ENCODE results near the gene SPTBN1. TPM values are rescaled to one million over a fixed set of nuclear protein-coding genes. Genes with fewer than 3 reads are reported as not detected.

The SPTBN1 gene
- total and polyA plus RNA-seq, 9 of the 15 experiments (the other 6 are each of a cell fraction or from before 2014, with no cell fraction given) = 8.9 to 66.8 (median 31.4) TPM

- POLR2A ChIA-PET = interaction anchor here (0.9 to 1.1 kb wide), 3 partner anchors 10 to 634 kb away, joined by 3 read pairs; no protein-coding TSS in a partner anchor
- CTCF ChIA-PET (ENCODE audit: low intra/inter-chr PET ratio) = no interaction called here
- H3K4me1 ChIP-seq (replicated peaks in 1 of 2; ENCODE audit: control insufficient read depth in 2 of 2, insufficient read depth in 2 of 2, low read length in 2 of 2) = peaks cover 22 to 56% of the 10 kb centered on the region in 2 experiments
- TF ChIP-seq HMBOX1 (IDR thresholded peaks at IDR 0.05) (peak; percentile 91), PKNOX1 (IDR thresholded peaks at IDR 0.05) (0 out of 2 replicates have a peak, but pooled peaks have one; percentile 24), SMARCA4 (IDR thresholded peaks at IDR 0.05) (no peak)
- H3K9ac ChIP-seq (ENCODE audit: insufficient read depth in 1 of 2, low read depth in 2 of 2, low read length in 2 of 2) = no peak overlapping the region
- no peaks in the 10 kb centered on the region for H3K9me1 ChIP-seq (ENCODE audit: control insufficient read depth, insufficient read depth, low read length)
- DNase-seq (ENCODE audit: extremely low read depth in 1 of 4, low spot score in 3 of 4) (no peak), FAIRE-seq (no peak), ATAC-seq (no peak)
- H4K20me1 ChIP-seq (replicated peaks; ENCODE audit: control insufficient read depth, insufficient read depth, low read length) = no peaks in the 10 kb centered on the region
- no peaks in the 10 kb centered on the region for H3K9me3 ChIP-seq (replicated peaks; ENCODE audit: control insufficient read depth, insufficient read depth, low read depth, low read length)
- peaks cover 13% of the 10 kb centered on the region; the same call in 1 of the 3 replicates for H3K36me3 ChIP-seq (ENCODE audit: control insufficient read depth, insufficient read depth, low read length)
- intact Hi-C loops (cut with micrococcal nuclease) = loop anchor here (2.0 to 5.0 kb wide), 2 partner anchors 45 to 81 kb away; no protein-coding TSS in a partner anchor
- 86% methylated on average over 1 of the region's 1 CpG for WGBS (ENCODE audit: insufficient coverage, low coverage, missing lambda C conversion rate)
- in situ Hi-C loops (cut with MboI) = no loop called here
- H3K27me3 ChIP-seq (ENCODE audit: control insufficient read depth in 2 of 2, insufficient read depth in 2 of 2, low read length in 2 of 2) = no peaks in the 10 kb centered on the region
- no peak overlapping the region for H2AFZ ChIP-seq (ENCODE audit: low read depth, low read length)
- H3K27ac ChIP-seq (ENCODE audit: extremely low read depth, low read depth, low read length) = no peak overlapping the region
- BruUV-seq (replicated peaks) = no TSS peak
- no peak overlapping the region for H3K4me3 ChIP-seq
- peaks cover 79% of the 10 kb centered on the region for H3K79me2 ChIP-seq (ENCODE audit: control insufficient read depth, insufficient read depth, low read length)
- no peak overlapping the region for H3K4me2 ChIP-seq (ENCODE audit: insufficient read depth, low read length)
These were observed 147.7 kb downstream of the SPTBN1 start for GRCh38 chr2:54603796-54604195.

Data from K562 (cell line).